ENCODE data around the gene TBX21.

The TBX21 gene

DNA sequence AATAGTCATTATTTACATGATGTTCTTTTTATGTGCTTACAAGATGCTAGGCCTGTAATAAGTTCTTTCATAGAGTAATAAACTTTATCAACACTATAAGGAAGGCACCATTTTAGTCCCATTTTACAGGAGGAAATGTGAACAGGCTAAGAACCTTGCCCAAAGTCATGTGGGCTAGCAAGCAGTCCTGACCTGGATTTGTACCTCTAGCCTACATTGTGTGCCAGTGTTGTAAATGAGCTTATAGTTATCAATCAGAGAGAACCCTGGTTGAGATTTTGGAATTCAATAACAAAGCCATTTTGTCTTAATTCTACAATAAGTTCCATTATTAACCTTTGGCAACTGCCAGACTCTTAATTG lies 45.7 kb upstream of the TBX21 start:
- TF ChIP-seq, protein P1, sequence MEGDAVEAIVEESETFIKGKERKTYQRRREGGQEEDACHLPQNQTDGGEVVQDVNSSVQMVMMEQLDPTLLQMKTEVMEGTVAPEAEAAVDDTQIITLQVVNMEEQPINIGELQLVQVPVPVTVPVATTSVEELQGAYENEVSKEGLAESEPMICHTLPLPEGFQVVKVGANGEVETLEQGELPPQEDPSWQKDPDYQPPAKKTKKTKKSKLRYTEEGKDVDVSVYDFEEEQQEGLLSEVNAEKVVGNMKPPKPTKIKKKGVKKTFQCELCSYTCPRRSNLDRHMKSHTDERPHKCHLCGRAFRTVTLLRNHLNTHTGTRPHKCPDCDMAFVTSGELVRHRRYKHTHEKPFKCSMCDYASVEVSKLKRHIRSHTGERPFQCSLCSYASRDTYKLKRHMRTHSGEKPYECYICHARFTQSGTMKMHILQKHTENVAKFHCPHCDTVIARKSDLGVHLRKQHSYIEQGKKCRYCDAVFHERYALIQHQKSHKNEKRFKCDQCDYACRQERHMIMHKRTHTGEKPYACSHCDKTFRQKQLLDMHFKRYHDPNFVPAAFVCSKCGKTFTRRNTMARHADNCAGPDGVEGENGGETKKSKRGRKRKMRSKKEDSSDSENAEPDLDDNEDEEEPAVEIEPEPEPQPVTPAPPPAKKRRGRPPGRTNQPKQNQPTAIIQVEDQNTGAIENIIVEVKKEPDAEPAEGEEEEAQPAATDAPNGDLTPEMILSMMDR (IDR thresholded peaks at IDR 0.05; ENCODE audit: extremely low read depth, insufficient read depth, missing control alignments) = no peak

DNA sequence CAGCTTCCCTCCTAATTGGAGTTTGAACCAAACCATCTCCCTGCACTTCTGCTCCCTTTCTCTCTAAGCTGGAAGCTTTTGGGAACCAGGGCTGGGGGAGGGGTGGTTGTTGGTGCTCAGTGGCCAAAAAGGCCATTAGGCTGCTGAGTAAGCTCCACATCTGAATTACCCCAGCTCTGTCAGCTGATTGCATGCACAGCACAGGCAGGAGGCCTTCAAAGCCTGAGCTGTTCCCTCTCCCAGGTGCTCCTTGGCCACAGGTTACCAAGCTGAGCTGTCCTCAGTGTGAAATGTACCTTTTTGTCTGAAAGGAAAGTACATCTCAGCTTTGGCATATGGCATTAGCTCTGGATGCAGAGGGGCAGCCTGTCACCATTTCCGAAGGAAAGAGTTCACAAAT lies 45.3 kb upstream of the TBX21 start:
- no peak for DNase-seq (ENCODE audit: low spot score)
- TF ChIP-seq, protein P1 (IDR thresholded peaks at IDR 0.05; ENCODE audit: extremely low read depth, insufficient read depth, missing control alignments) = no peak
- in situ Hi-C loops (cut with MboI; ENCODE audit: low pct_unique_long_range_greater_than_20kb, low sequenced_read_pairs, unreplicated experiment) = no loop called here

More for the DNA sequence above, 45.7 kb upstream of the TBX21 start:
- in situ Hi-C loops (cut with MboI; ENCODE audit: low pct_unique_long_range_greater_than_20kb, low sequenced_read_pairs, unreplicated experiment) = no loop called here
- no peak for DNase-seq (ENCODE audit: low spot score)

DNA sequence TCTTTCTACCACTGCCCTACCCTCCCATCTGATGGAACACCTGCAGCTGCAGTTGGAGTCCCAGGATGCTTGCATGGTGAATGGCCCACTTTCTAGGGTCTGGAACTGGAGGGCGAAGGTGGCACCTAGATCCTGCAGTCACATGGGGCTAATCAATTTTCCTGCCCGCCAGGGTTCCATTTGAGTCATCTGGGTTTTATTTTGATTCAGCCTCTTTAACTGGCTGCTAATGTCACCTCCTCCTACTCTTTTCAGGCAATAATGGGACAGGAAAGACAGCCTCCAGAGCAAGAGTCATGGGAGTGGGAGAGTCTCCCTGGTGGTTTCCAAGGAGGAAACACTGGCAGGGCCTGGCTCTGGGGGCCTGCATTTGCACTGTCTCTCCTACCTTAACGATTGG lies 42.9 kb upstream of the TBX21 start:
- TF ChIP-seq, protein P1 (IDR thresholded peaks at IDR 0.05; ENCODE audit: extremely low read depth, insufficient read depth, missing control alignments) = no peak
- in situ Hi-C loops (cut with MboI; ENCODE audit: low pct_unique_long_range_greater_than_20kb, low sequenced_read_pairs, unreplicated experiment) = no loop called here
- DNase-seq (ENCODE audit: low spot score) = no peak

DNA sequence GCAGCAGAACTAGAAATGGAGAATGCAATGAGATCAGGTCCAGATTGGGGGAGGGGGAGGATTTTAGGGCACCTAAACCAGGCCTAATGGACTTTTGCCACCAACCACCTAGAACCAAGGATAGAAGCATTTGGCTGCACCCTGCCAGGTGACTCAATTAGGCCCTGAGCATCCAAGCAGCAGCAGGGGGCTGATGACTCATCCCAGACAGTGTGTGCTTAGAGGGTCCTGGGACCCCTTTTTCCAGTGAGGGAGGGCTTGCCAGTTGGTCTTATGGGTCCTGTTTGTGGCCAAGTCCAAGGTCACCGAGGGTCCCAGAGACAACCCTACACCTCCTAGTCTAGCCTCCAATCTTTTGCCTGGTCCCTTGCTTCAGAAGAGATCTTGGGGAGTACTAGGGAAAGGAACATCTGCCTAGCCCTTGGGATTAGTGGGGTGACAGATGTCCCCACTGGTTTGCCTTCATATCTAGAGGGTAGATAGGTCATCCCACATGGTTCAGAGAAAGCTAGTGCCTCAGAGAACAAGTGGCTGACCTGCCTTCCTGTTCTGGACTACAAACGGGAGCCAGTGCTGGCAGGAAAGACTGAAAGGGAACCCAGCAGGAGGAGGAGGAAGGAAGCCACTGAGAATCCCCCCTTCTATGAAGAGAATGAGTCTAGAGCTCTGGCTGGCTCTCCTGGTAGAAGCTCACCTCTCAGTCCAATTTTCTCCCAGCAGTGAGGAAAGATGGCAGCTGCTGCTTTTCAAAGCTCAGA lies 40.7 kb upstream of the TBX21 start:
- in situ Hi-C loops (cut with MboI; ENCODE audit: low pct_unique_long_range_greater_than_20kb, low sequenced_read_pairs, unreplicated experiment) = no loop called here

DNA sequence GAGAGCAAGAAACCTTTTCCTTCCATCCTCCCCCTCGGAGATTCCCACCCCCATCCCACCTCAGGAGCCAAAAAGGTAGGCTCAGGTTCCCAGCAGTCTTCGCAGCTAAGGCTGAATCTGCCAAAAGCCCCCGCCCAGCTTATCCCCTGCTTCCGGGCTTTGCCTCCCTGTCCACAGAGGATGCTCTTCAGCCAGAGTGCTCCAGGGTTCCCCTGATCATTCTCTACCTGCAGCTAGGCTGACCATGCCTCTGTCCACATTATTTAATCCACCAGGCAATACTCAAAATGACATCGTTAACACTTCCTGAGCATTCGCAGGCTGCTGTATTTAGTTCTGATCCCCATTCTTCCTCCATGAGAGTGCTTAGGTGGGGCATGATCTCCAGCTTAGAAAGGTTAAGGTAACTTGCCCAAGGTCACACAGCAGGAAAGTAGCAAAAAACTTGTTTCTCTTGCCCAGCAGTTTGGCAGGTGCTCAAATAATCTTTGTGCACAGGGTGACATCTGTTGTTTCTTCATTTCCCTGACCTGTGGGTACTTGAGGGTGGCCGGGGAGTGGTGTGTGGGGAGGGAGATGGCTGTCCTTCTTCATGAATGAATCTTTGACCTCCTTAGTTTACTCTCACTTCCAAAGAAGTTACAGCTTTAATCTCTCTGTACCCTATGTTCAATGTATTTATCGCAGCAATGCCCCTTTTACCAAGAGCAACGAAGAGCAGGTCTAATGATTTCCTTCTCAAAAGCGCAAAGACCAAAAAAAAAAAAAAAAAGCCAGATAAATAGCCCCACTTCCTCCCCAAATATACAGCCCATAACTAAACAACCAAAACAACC lies 39.9 kb upstream of the TBX21 start:
- in situ Hi-C loops (cut with MboI; ENCODE audit: low pct_unique_long_range_greater_than_20kb, low sequenced_read_pairs, unreplicated experiment) = no loop called here
- peak; percentile 39 for DNase-seq (ENCODE audit: low spot score)
- TF ChIP-seq, protein P1 (IDR thresholded peaks at IDR 0.05; ENCODE audit: extremely low read depth, insufficient read depth, missing control alignments) = no peak

More for the DNA sequence above, 40.7 kb upstream of the TBX21 start:
- TF ChIP-seq, protein P1 (IDR thresholded peaks at IDR 0.05; ENCODE audit: extremely low read depth, insufficient read depth, missing control alignments) = no peak
- DNase-seq (ENCODE audit: low spot score) = no peak

DNA sequence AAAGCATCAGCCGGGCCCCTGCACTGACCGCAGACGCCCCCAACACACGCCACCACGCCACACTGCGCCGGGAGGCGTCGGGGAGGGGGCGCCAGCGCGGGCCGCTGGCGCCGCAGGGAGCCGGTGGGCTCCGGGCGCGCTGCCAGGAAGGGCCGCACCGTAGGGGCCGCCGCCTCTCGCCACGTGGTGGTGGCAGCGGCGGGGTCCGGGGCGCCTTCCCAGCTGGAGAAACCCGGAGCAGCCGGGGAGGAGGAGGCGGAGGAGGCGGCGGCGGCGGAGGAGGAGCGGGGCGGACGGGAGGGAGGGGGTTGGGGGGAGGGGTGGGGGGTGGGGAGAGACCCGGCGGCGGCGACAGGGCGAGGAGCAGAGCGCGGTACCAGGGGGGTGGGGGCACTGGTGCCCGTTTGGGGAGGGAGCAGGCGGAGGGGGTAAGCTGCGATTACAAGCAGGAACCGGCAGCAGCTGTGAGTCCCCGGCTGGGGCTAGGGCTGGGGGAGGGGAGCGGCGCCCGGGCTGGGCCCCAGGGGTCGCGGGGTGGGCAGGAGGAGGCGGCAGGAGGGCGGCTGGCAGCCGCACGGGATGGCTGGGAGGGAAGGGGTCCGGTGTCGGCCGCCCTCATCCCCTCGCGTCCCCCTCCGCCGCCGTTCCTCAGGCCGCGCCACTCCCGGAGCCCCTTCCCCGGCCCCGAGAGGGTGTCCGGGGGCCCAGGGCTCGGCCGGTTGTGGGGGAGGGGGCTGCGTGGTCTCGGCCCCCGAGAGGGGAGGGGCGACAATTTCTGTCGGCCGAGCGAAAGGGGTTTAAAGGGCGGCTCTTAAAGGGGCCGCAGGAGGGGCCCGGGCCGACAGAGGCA lies 39.1 kb upstream of the TBX21 start, which contains the start of gene TBKBP1:
TBKBP1 (plus strand) TSS at position 431 of the 850 bp plus-strand sequence. CDS start 1,952 bp downstream, outside the sequence.
- TF ChIP-seq, protein P1 (IDR thresholded peaks at IDR 0.05; ENCODE audit: extremely low read depth, insufficient read depth, missing control alignments) = no peak
- DNase-seq (ENCODE audit: low spot score) = peak; percentile 68
- in situ Hi-C loops (cut with MboI; ENCODE audit: low pct_unique_long_range_greater_than_20kb, low sequenced_read_pairs, unreplicated experiment) = no loop called here
